Parathyroid adenoma (tissue), 2 donors: ENCODE data around the gene DAB2IP.
A peak's percentile ranks its signal among the peaks of the same experiment; 100 is the strongest.

ENCODE experiments used
- H2AFZ ChIP-seq: fragments of 300-600 bp; sonication (generic); one replicate; pipeline ENCODE4 v1.7.0; 2017; ENCODE audit warnings: antibody characterized with exemption, mild to moderate bottlenecking
- H3K27ac ChIP-seq: fragments of 300-600 bp; sonication (generic); one replicate; pipeline ENCODE4 v1.7.0; 2017
- H3K27me3 ChIP-seq: fragments of 300-600 bp; sonication (generic); one replicate; pipeline ENCODE4 v1.7.0; 2017; ENCODE audit warnings: low read length; ENCODE audit not compliant: control insufficient read depth, insufficient read depth
- H3K36me3 ChIP-seq: fragments of 300-600 bp; sonication (generic); one replicate; pipeline ENCODE4 v1.7.0; 2017; ENCODE audit warnings: low read length; ENCODE audit not compliant: control insufficient read depth, insufficient read depth
- H3K4me1 ChIP-seq: fragments of 300-600 bp; sonication (generic); one replicate; pipeline ENCODE4 v1.7.0; 2017; ENCODE audit warnings: control low read depth
- H3K4me2 ChIP-seq: fragments of 300-600 bp; sonication (generic); one replicate; pipeline ENCODE4 v1.7.0; 2017; ENCODE audit warnings: low read length
- H3K4me3 ChIP-seq: fragments of 300-600 bp; sonication (generic); one replicate; pipeline ENCODE4 v1.7.0; 2017; ENCODE audit warnings: low read depth, low read length
- H3K79me2 ChIP-seq: fragments of 300-600 bp; sonication (generic); one replicate; pipeline ENCODE4 v1.7.0; 2017; ENCODE audit warnings: control low read depth
- H3K9ac ChIP-seq: fragments of 300-600 bp; sonication (generic); one replicate; pipeline ENCODE4 v1.7.0; 2017; ENCODE audit warnings: mild to moderate bottlenecking
- H3K9me3 ChIP-seq: fragments of 300-600 bp; sonication (generic); one replicate; pipeline ENCODE4 v1.7.0; 2017; ENCODE audit warnings: low read length; ENCODE audit not compliant: control insufficient read depth
- CTCF ChIP-seq: fragments of 300-600 bp; sonication (generic); IDR thresholded peaks from one replicate; pipeline ENCODE4 v1.7.0; 2017; ENCODE audit warnings: antibody characterized with exemption, mild to moderate bottlenecking
- donor health status: primary hyperparathyroidism.

DAB2IP gene

DNA sequence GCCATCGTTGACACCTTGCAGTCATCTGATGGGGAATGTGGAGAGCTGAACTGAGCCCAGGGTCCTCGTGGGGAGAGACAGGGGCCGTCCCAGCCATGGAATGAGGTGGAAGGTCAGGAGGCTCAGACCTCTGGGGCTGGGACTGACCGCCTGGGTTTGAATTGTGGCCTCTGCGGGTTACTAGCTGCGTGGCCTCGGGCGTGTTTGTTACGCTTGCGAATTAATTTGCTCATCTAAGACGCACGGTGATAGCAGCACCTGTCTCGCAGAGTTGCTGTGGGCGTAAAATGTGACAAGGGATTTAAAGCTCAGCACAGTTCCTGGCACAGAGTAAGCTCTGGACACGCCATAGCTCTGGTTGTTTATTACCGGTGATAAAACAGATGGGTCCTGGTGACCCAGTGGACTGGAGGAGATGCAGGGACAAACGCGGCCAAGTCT lies 19.4 kb upstream of the DAB2IP start:
- no peaks in the 10 kb centered on the region for H3K4me1 ChIP-seq
- no peak overlapping the region for H3K4me2 ChIP-seq
- H3K9me3 ChIP-seq, result no peaks in the 10 kb centered on the region
- no peak overlapping the region for H3K9ac ChIP-seq
- no peak overlapping the region for H3K27ac ChIP-seq
- no peak for TF ChIP-seq CTCF
- H3K79me2 ChIP-seq, result no peaks in the 10 kb centered on the region
- no peaks in the 10 kb centered on the region for H3K27me3 ChIP-seq
- no peaks in the 10 kb centered on the region for H3K36me3 ChIP-seq
- no peak overlapping the region for H3K4me3 ChIP-seq
- no peak overlapping the region for H2AFZ ChIP-seq

GRCh38 chr9:121633119-121633714 lies 18.2 kb upstream of the DAB2IP start:
- H3K4me3 ChIP-seq, result no peak overlapping the region
- no peaks in the 10 kb centered on the region for H3K79me2 ChIP-seq
- H3K4me1 ChIP-seq, result no peaks in the 10 kb centered on the region
- H3K36me3 ChIP-seq, result no peaks in the 10 kb centered on the region
- no peaks in the 10 kb centered on the region for H3K9me3 ChIP-seq
- no peak overlapping the region for H3K27ac ChIP-seq
- H3K4me2 ChIP-seq, result no peak overlapping the region
- no peaks in the 10 kb centered on the region for H3K27me3 ChIP-seq
- TF ChIP-seq CTCF, result no peak
- H2AFZ ChIP-seq, result no peak overlapping the region
- no peak overlapping the region for H3K9ac ChIP-seq

DNA sequence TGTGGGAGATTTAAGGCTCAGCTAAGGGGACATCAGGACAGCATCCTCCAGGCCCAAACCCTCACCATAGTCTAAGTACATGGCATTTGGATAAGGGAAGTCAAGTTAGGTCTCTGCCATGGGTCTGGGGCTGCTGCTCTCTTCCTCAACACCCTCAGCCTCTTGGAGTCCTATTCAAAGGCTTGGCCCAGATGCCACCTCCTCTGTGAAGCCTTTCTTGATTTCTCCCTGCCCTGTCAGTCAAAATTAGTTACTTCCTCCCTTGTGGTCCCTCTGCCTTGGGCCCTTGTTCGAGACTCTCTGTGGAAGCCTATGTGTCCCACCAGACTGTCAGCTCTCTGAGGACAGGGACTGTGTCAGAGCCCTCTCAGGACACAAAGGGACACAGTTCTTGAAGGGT lies 17.7 kb upstream of the DAB2IP start:
- Histone ChIP-seq H3K4me2 (no peak overlapping the region), H3K9ac (no peak overlapping the region), H3K9me3 (no peaks in the 10 kb centered on the region), H3K27ac (no peak overlapping the region), H3K79me2 (no peaks in the 10 kb centered on the region), H2AFZ (no peak overlapping the region), H3K4me3 (no peak overlapping the region), H3K27me3 (no peaks in the 10 kb centered on the region), H3K36me3 (no peaks in the 10 kb centered on the region), H3K4me1 (no peaks in the 10 kb centered on the region)
- TF ChIP-seq CTCF, result no peak

- no peaks in the 10 kb centered on the region for H3K4me1 ChIP-seq
- peak; percentile 28 for TF ChIP-seq CTCF
- H3K27me3 ChIP-seq, result no peaks in the 10 kb centered on the region
- no peaks in the 10 kb centered on the region for H3K79me2 ChIP-seq
- H2AFZ ChIP-seq, result no peak overlapping the region
- no peaks in the 10 kb centered on the region for H3K9me3 ChIP-seq
- no peak overlapping the region for H3K4me3 ChIP-seq
- no peak overlapping the region for H3K27ac ChIP-seq
- H3K36me3 ChIP-seq, result no peaks in the 10 kb centered on the region
- H3K4me2 ChIP-seq, result no peak overlapping the region
- no peak overlapping the region for H3K9ac ChIP-seq
Observed at GRCh38 chr9:121634329-121635261, 16.8 kb upstream of the DAB2IP start.
